Uterus (tissue), 4 donors: ENCODE results near the gene PICALM. TPM values are rescaled to one million over a fixed set of nuclear protein-coding genes. Genes with fewer than 3 reads are reported as not detected.

Source experiments
- DNase-seq, 2 donors: peaks; one replicate each; pipeline ENCODE4 v3.0.0-alpha.2; 2019 to 2020
- H3K27ac ChIP-seq, 2 donors: fragments of 200-600 bp; sonication (generic); 1 replicate in 1 of 2; 2 replicates in 1 of 2; pipeline ENCODE4 v1.5.1; 2016 to 2018
- H3K27me3 ChIP-seq, 2 donors: fragments of 200-600 bp; sonication (generic); one replicate each; pipeline ENCODE4 v1.5.1; 2018 to 2019; ENCODE audit warnings: control low read depth in 1 of 2
- H3K36me3 ChIP-seq, 2 donors: fragments of 200-600 bp; sonication (generic); one replicate each; pipeline ENCODE4 v1.5.1; 2019; ENCODE audit warnings: control low read depth in 1 of 2
- H3K4me1 ChIP-seq, 2 donors: fragments of 200-600 bp; sonication (generic); one replicate each; pipeline ENCODE4 v1.5.1; 2018 to 2019; ENCODE audit warnings: control low read depth in 1 of 2
- H3K4me3 ChIP-seq, 2 donors: fragments of 200-600 bp; sonication (generic); 1 replicate in 1 of 2; 2 replicates in 1 of 2; pipeline ENCODE4 v1.5.1; 2018 to 2019; ENCODE audit warnings: mild to moderate bottlenecking in 1 of 2
- H3K9me3 ChIP-seq, 2 donors: fragments of 200-600 bp; sonication (generic); one replicate each; pipeline ENCODE4 v1.5.1; 2019; ENCODE audit warnings: control low read depth in 1 of 2
- CTCF ChIP-seq, 4 experiments: fragments of 200-600 bp in 2 of 4; fragments of 450-650 bp in 2 of 4; sonication (generic) in 2 of 4; IDR thresholded peaks; one replicate each; pipeline ENCODE4 v1.5.1; 2016 to 2019; ENCODE audit warnings: antibody characterized with exemption in 4 of 4, mild to moderate bottlenecking in 2 of 4, moderate library complexity in 1 of 4
- POLR2A ChIP-seq, 2 donors: fragments of 450-650 bp; IDR thresholded peaks; one replicate each; pipeline ENCODE4 v1.6.1; 2016; ENCODE audit warnings: antibody characterized with exemption in 2 of 2, mild to moderate bottlenecking in 1 of 2, moderate library complexity in 1 of 2
- intact Hi-C: fragments of 100-400 bp; cut with DNase I; formaldehyde crosslinking; loops from one replicate; pipeline ENCODE4 v1.15.1; 2023; ENCODE audit warnings: low total_unique reads
- total RNA-seq, 4 donors: library from RNA; depleted of rRNA in 3 of 4; stranded (reverse); fragments of >200 nt in 3 of 4; gene quantifications; one replicate each; pipeline versions ENCODE4 v1.1.0 to v1.2.4, GENCODE V29; 2014 to 2023
- donor health status: DM: yes; HTN: yes; CAD: no.

The PICALM gene
- total RNA-seq, 4 donors from 2014 or later: 198 to 402 (median 298) TPM

- intact Hi-C loops: no loop called here
- no peaks in the 10 kb centered on the region for H3K9me3 ChIP-seq
- no peak overlapping the region for H3K4me3 ChIP-seq
- no peak for TF ChIP-seq POLR2A (IDR thresholded peaks at IDR 0.05)
- no peak for TF ChIP-seq CTCF (IDR thresholded peaks at IDR 0.05)
- no peaks in the 10 kb centered on the region for H3K27me3 ChIP-seq
- H3K27ac ChIP-seq: no peak overlapping the region
- no peaks in the 10 kb centered on the region for H3K4me1 ChIP-seq
- no peak for DNase-seq
- no peaks in the 10 kb centered on the region for H3K36me3 ChIP-seq
Measured at GRCh38 chr11:86035164-86035563, 33.7 kb downstream of the PICALM start.

- no peak for DNase-seq
- intact Hi-C loops: no loop called here
- no peaks in the 10 kb centered on the region for H3K27me3 ChIP-seq
- no peaks in the 10 kb centered on the region for H3K4me1 ChIP-seq
- H3K4me3 ChIP-seq: no peak overlapping the region
- no peaks in the 10 kb centered on the region for H3K9me3 ChIP-seq
- no peak for TF ChIP-seq POLR2A (IDR thresholded peaks at IDR 0.05)
- TF ChIP-seq CTCF (IDR thresholded peaks at IDR 0.05): no peak
- H3K27ac ChIP-seq: no peak overlapping the region
- no peaks in the 10 kb centered on the region for H3K36me3 ChIP-seq
Measured at GRCh38 chr11:86034710-86035109, 34.2 kb downstream of the PICALM start.

GRCh38 chr11:86021377-86021776, 47.5 kb downstream of the PICALM start:
- TF ChIP-seq POLR2A (IDR thresholded peaks at IDR 0.05) (no peak), CTCF (IDR thresholded peaks at IDR 0.05) (no peak)
- no peak overlapping the region for H3K4me3 ChIP-seq
- no peaks in the 10 kb centered on the region for H3K27me3 ChIP-seq
- DNase-seq: no peak
- no peak overlapping the region for H3K27ac ChIP-seq
- H3K9me3 ChIP-seq: no peaks in the 10 kb centered on the region
- no peaks in the 10 kb centered on the region for H3K36me3 ChIP-seq
- no peaks in the 10 kb centered on the region for H3K4me1 ChIP-seq
- intact Hi-C loops: no loop called here

- H3K36me3 ChIP-seq: no peaks in the 10 kb centered on the region
- TF ChIP-seq POLR2A (IDR thresholded peaks at IDR 0.05) (no peak), CTCF (IDR thresholded peaks at IDR 0.05) (no peak)
Measured at GRCh38 chr11:86018249-86018648, 50.6 kb downstream of the PICALM start.

GRCh38 chr11:86016451-86016850, 52.4 kb downstream of the PICALM start:
- Histone ChIP-seq H3K9me3 (no peaks in the 10 kb centered on the region), H3K27me3 (no peaks in the 10 kb centered on the region), H3K4me3 (no peak overlapping the region), H3K36me3 (no peaks in the 10 kb centered on the region), H3K27ac (no peak overlapping the region), H3K4me1 (no peaks in the 10 kb centered on the region)
- TF ChIP-seq CTCF (IDR thresholded peaks at IDR 0.05) (no peak), POLR2A (IDR thresholded peaks at IDR 0.05) (no peak)
- DNase-seq: no peak
- intact Hi-C loops: no loop called here

More at GRCh38 chr11:86018249-86018648, 50.6 kb downstream of the PICALM start:
- Histone ChIP-seq H3K4me3 (no peak overlapping the region), H3K9me3 (no peaks in the 10 kb centered on the region), H3K27me3 (no peaks in the 10 kb centered on the region), H3K4me1 (no peaks in the 10 kb centered on the region), H3K27ac (no peak overlapping the region)
- intact Hi-C loops: no loop called here
- DNase-seq: no peak
